HEK293 (cell line): Measurements from ENCODE around the gene ZNF775.

Source experiments
- GFI1B ChIP-seq: fragments of 450-650 bp; formaldehyde crosslinking; IDR thresholded peaks from 2 replicates; pipeline ENCODE4 v1.5.1; 2016; ENCODE audit warnings: missing biosample characterization, missing genetic modification characterization
- HOXA7 ChIP-seq: sonication (generic); formaldehyde crosslinking; IDR thresholded peaks from 2 replicates; pipeline ENCODE4 v1.8.1; 2022; ENCODE audit warnings: missing genetic modification reagents, borderline replicate concordance
- KLF7 ChIP-seq: fragments of 450-650 bp; formaldehyde crosslinking; IDR thresholded peaks from 2 replicates; pipeline ENCODE4 v1.5.1; 2016; ENCODE audit warnings: missing biosample characterization, missing genetic modification characterization, borderline replicate concordance
- PATZ1 ChIP-seq: fragments of 450-650 bp; formaldehyde crosslinking; IDR thresholded peaks from 2 replicates; pipeline ENCODE4 v1.5.1; 2016; ENCODE audit warnings: missing biosample characterization, missing genetic modification characterization
- SETDB1 ChIP-seq: IDR thresholded peaks from one replicate; pipeline ENCODE4 v1.6.1; 2017; ENCODE audit warnings: mild to moderate bottlenecking, low read length, moderate library complexity, mixed read lengths; ENCODE audit not compliant: insufficient read length
- SP7 ChIP-seq: fragments of 450-650 bp; formaldehyde crosslinking; IDR thresholded peaks from 2 replicates; pipeline ENCODE4 v1.5.1; 2016; ENCODE audit warnings: missing biosample characterization, missing genetic modification characterization
- TCF7L2 ChIP-seq: IDR thresholded peaks from 2 replicates; pipeline ENCODE4 v1.6.1; 2011; ENCODE audit warnings: low read depth, mild to moderate bottlenecking, inconsistent platforms, low read length, moderate library complexity, borderline replicate concordance
- ZBTB49 ChIP-seq: fragments of 450-650 bp; formaldehyde crosslinking; IDR thresholded peaks from 2 replicates; pipeline ENCODE4 v1.5.1; 2016; ENCODE audit warnings: missing biosample characterization, missing genetic modification characterization, low read depth
- ZFP3 ChIP-seq: fragments of 450-650 bp; formaldehyde crosslinking; IDR thresholded peaks from 2 replicates; pipeline ENCODE4 v1.5.1; 2016; ENCODE audit warnings: low read depth, missing biosample characterization, missing genetic modification characterization
- ZNF121 ChIP-seq: fragments of 450-650 bp; formaldehyde crosslinking; IDR thresholded peaks from 2 replicates; pipeline ENCODE4 v1.5.1; 2016; ENCODE audit warnings: missing biosample characterization, missing genetic modification characterization
- ZNF133 ChIP-seq: fragments of 450-650 bp; formaldehyde crosslinking; IDR thresholded peaks from 2 replicates; pipeline ENCODE4 v1.5.1; 2016; ENCODE audit warnings: missing biosample characterization, missing genetic modification characterization
- ZNF146 ChIP-seq: fragments of 450-650 bp; formaldehyde crosslinking; IDR thresholded peaks from 2 replicates; pipeline ENCODE4 v1.5.1; 2016; ENCODE audit warnings: missing biosample characterization, missing genetic modification characterization
- ZNF16 ChIP-seq: fragments of 450-650 bp; formaldehyde crosslinking; IDR thresholded peaks from 2 replicates; pipeline ENCODE4 v1.5.1; 2016; ENCODE audit warnings: low read depth, missing biosample characterization, missing genetic modification characterization
- ZNF174 ChIP-seq: fragments of 450-650 bp; formaldehyde crosslinking; IDR thresholded peaks from 2 replicates; pipeline ENCODE4 v1.5.0; 2017; ENCODE audit warnings: missing biosample characterization, mild to moderate bottlenecking, missing genetic modification characterization
- ZNF354C ChIP-seq: fragments of 450-650 bp; formaldehyde crosslinking; IDR thresholded peaks from 2 replicates; pipeline ENCODE4 v1.5.1; 2016; ENCODE audit warnings: missing biosample characterization, missing genetic modification characterization, low read depth, borderline replicate concordance
- ZNF488 ChIP-seq: fragments of 450-650 bp; formaldehyde crosslinking; IDR thresholded peaks from 2 replicates; pipeline ENCODE4 v1.5.1; 2016; ENCODE audit warnings: missing biosample characterization, missing genetic modification characterization
- ZNF501 ChIP-seq: fragments of 450-650 bp; formaldehyde crosslinking; IDR thresholded peaks from 2 replicates; pipeline ENCODE4 v1.5.1; 2016; ENCODE audit warnings: missing biosample characterization, missing genetic modification characterization
- ZNF548 ChIP-seq: fragments of 450-650 bp; formaldehyde crosslinking; IDR thresholded peaks from 2 replicates; pipeline ENCODE4 v1.5.1; 2016; ENCODE audit warnings: missing biosample characterization, missing genetic modification characterization
- ZNF561 ChIP-seq: fragments of 450-650 bp; IDR thresholded peaks from 2 replicates; pipeline ENCODE4 v1.5.1; 2018; ENCODE audit warnings: missing biosample characterization, missing genetic modification characterization, borderline replicate concordance
- ZNF623 ChIP-seq: fragments of 450-650 bp; formaldehyde crosslinking; IDR thresholded peaks from 2 replicates; pipeline ENCODE4 v1.5.1; 2016; ENCODE audit warnings: missing biosample characterization, missing genetic modification characterization
- ZNF654 ChIP-seq: fragments of 450-650 bp; formaldehyde crosslinking; IDR thresholded peaks from 2 replicates; pipeline ENCODE4 v1.5.1; 2016; ENCODE audit warnings: low read depth, missing biosample characterization, missing genetic modification characterization
- ZNF747 ChIP-seq: fragments of 450-650 bp; formaldehyde crosslinking; IDR thresholded peaks from 2 replicates; pipeline ENCODE4 v1.5.1; 2016; ENCODE audit warnings: missing biosample characterization, missing genetic modification characterization
- ZNF777 ChIP-seq: fragments of 450-650 bp; formaldehyde crosslinking; IDR thresholded peaks from 2 replicates; pipeline ENCODE4 v1.5.1; 2017; ENCODE audit warnings: missing biosample characterization, missing genetic modification characterization, borderline replicate concordance
- TF ChIP-seq, protein P1 (sequence below): IDR thresholded peaks from 2 replicates; pipeline ENCODE4 v1.6.1; 2011; ENCODE audit warnings: mild to moderate bottlenecking, low read depth, low read length, borderline replicate concordance
- TF ChIP-seq, protein P2 (sequence below): fragments of 450-650 bp; formaldehyde crosslinking; IDR thresholded peaks from 2 replicates; pipeline ENCODE4 v1.5.1; 2016; ENCODE audit warnings: missing biosample characterization, missing genetic modification characterization, borderline replicate concordance
- TF ChIP-seq, protein P3 (sequence below): fragments of 450-650 bp; formaldehyde crosslinking; IDR thresholded peaks from 2 replicates; pipeline ENCODE4 v1.5.1; 2016; ENCODE audit warnings: missing biosample characterization, missing genetic modification characterization

The ZNF775 gene

GRCh38 chr7:150368096-150368883, 10.8 kb upstream of the ZNF775 start, which contains the start of gene REPIN1 (continued):
- no peak for TF ChIP-seq ZNF174 (tag by site-specific recombination)
- no peak for TF ChIP-seq ZNF654 (tag by site-specific recombination)
- no peak for TF ChIP-seq KLF7
- no peak for TF ChIP-seq ZNF548
- TF ChIP-seq, protein P1, sequence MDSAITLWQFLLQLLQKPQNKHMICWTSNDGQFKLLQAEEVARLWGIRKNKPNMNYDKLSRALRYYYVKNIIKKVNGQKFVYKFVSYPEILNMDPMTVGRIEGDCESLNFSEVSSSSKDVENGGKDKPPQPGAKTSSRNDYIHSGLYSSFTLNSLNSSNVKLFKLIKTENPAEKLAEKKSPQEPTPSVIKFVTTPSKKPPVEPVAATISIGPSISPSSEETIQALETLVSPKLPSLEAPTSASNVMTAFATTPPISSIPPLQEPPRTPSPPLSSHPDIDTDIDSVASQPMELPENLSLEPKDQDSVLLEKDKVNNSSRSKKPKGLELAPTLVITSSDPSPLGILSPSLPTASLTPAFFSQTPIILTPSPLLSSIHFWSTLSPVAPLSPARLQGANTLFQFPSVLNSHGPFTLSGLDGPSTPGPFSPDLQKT: no peak
- peak; percentile 61; the same call in 1 of the 2 replicates for TF ChIP-seq ZNF561 (tag by site-specific recombination)
- no peak for TF ChIP-seq ZNF121
- peak; percentile 96 for TF ChIP-seq TCF7L2
- TF ChIP-seq ZNF146 (tag by site-specific recombination): no peak
- no peak for TF ChIP-seq ZBTB49 (tag by site-specific recombination)
- no peak for TF ChIP-seq ZNF623
- TF ChIP-seq ZNF488 (tag by site-specific recombination): no peak
- no peak for TF ChIP-seq ZFP3
- TF ChIP-seq, protein P2, sequence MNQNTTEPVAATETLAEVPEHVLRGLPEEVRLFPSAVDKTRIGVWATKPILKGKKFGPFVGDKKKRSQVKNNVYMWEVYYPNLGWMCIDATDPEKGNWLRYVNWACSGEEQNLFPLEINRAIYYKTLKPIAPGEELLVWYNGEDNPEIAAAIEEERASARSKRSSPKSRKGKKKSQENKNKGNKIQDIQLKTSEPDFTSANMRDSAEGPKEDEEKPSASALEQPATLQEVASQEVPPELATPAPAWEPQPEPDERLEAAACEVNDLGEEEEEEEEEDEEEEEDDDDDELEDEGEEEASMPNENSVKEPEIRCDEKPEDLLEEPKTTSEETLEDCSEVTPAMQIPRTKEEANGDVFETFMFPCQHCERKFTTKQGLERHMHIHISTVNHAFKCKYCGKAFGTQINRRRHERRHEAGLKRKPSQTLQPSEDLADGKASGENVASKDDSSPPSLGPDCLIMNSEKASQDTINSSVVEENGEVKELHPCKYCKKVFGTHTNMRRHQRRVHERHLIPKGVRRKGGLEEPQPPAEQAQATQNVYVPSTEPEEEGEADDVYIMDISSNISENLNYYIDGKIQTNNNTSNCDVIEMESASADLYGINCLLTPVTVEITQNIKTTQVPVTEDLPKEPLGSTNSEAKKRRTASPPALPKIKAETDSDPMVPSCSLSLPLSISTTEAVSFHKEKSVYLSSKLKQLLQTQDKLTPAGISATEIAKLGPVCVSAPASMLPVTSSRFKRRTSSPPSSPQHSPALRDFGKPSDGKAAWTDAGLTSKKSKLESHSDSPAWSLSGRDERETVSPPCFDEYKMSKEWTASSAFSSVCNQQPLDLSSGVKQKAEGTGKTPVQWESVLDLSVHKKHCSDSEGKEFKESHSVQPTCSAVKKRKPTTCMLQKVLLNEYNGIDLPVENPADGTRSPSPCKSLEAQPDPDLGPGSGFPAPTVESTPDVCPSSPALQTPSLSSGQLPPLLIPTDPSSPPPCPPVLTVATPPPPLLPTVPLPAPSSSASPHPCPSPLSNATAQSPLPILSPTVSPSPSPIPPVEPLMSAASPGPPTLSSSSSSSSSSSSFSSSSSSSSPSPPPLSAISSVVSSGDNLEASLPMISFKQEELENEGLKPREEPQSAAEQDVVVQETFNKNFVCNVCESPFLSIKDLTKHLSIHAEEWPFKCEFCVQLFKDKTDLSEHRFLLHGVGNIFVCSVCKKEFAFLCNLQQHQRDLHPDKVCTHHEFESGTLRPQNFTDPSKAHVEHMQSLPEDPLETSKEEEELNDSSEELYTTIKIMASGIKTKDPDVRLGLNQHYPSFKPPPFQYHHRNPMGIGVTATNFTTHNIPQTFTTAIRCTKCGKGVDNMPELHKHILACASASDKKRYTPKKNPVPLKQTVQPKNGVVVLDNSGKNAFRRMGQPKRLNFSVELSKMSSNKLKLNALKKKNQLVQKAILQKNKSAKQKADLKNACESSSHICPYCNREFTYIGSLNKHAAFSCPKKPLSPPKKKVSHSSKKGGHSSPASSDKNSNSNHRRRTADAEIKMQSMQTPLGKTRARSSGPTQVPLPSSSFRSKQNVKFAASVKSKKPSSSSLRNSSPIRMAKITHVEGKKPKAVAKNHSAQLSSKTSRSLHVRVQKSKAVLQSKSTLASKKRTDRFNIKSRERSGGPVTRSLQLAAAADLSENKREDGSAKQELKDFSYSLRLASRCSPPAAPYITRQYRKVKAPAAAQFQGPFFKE (tag by site-specific recombination): no peak
- no peak for TF ChIP-seq ZNF354C
- no peak; the same call in 1 of the 2 replicates for TF ChIP-seq ZNF777 (tag by site-specific recombination)
- no peak for TF ChIP-seq ZNF747 (tag by site-specific recombination)
- TF ChIP-seq ZNF501 (tag by site-specific recombination): peak; percentile 86; the same call in 1 of the 2 replicates
- TF ChIP-seq PATZ1 (tag by site-specific recombination): no peak
- TF ChIP-seq GFI1B (tag by site-specific recombination): no peak
- no peak for TF ChIP-seq SETDB1
- TF ChIP-seq ZNF16 (tag by site-specific recombination): no peak
- TF ChIP-seq, protein P3, sequence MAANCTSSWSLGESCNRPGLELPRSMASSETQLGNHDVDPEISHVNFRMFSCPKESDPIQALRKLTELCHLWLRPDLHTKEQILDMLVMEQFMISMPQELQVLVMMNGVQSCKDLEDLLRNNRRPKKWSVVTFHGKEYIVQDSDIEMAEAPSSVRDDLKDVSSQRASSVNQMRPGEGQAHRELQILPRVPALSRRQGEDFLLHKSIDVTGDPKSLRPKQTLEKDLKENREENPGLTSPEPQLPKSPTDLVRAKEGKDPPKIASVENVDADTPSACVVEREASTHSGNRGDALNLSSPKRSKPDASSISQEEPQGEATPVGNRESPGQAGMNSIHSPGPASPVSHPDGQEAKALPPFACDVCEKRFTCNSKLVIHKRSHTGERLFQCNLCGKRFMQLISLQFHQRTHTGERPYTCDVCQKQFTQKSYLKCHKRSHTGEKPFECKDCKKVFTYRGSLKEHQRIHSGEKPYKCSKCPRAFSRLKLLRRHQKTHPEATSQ: no peak
- peak; percentile 62; the same call in 1 of the 2 replicates for TF ChIP-seq SP7 (tag by site-specific recombination)
- no peak for TF ChIP-seq HOXA7 (CRISPR knock-in tag)
- TF ChIP-seq ZNF133 (tag by site-specific recombination): no peak
